HCT116 (cell line): ENCODE measurements around the gene MYH7. TPM values are rescaled to one million over a fixed set of nuclear protein-coding genes. Genes with fewer than 3 reads are reported as not detected.

Source experiments
- ATAC-seq: fragments of 200-7000 bp; cut with Tn5 transposase; 2 replicates; pipeline ENCODE4 v1.9.1; 2020; ENCODE audit warnings: mild to moderate bottlenecking, moderate library complexity
- BruUV-seq: library from RNA; stranded (reverse); fragments of 400-500 nt; replicated peaks from 2 replicates; lab custom pipeline; 2021; lab: Mats Ljungman, UMichigan
- CTCF ChIA-PET: fragments of 300-600 bp; sonication (Branson Sonifier 250); formaldehyde crosslinking; loops from one replicate; lab custom pipeline; 2021; ENCODE audit warnings: antibody characterized with exemption; lab: Charles Lee
- POLR2A ChIA-PET: fragments of 300-600, 350-600 bp; sonication (Branson Sonifier 250); formaldehyde crosslinking; loops from one replicate; lab custom pipeline; 2021; ENCODE audit warnings: antibody characterized with exemption; lab: Charles Lee
- RAD21 ChIA-PET, 2 experiments: fragments of 300-600 bp; sonication (Branson Sonifier 250); formaldehyde crosslinking; loops; one replicate each; lab custom pipeline; 2023; ENCODE audit warnings: low total read pairs in 2 of 2; ENCODE audit not compliant: uncharacterized antibody in 2 of 2, unreplicated experiment in 2 of 2, low non-redundant PET in 1 of 2; lab: Charles Lee
- DNase-seq: peaks from one replicate; pipeline ENCODE4 v3.0.0-alpha.2; 2010; ENCODE audit warnings: low read depth, low spot score
- H2AFZ ChIP-seq: fragments of 200-600 bp; shearing (Covaris generic), sonication (generic); 2 replicates; pipeline ENCODE4 v1.6.1; 2017; ENCODE audit warnings: low read depth, mixed run types, mixed read lengths, antibody characterized with exemption, low read length; ENCODE audit not compliant: poor library complexity, severe bottlenecking
- H3K27ac ChIP-seq: 2 replicates; pipeline ENCODE4 v1.5.1; 2012; ENCODE audit warnings: low read depth, low read length
- H3K27me3 ChIP-seq: fragments of 200-600 bp; sonication (generic); 2 replicates; pipeline ENCODE4 v1.6.1; 2016; ENCODE audit warnings: mixed run types, low read length, mixed read lengths; ENCODE audit not compliant: insufficient read depth
- H3K36me3 ChIP-seq, 2 experiments: fragments of 200-500 bp in 1 of 2; fragments of 200-600 bp in 1 of 2; sonication (Bioruptor generic) in 1 of 2; sonication (generic) in 1 of 2; 2 replicates each; pipeline versions ENCODE4 v1.5.1 to v1.6.1; 2014 to 2016; ENCODE audit warnings: low read length in 2 of 2, inconsistent platforms in 1 of 2, mixed read lengths in 1 of 2, mixed run types in 1 of 2; ENCODE audit not compliant: insufficient read depth in 2 of 2, control insufficient read depth in 1 of 2
- H3K4me1 ChIP-seq, 2 experiments: fragments of 200-600 bp in 1 of 2; sonication (generic) in 1 of 2; 2 replicates each; pipeline versions ENCODE4 v1.5.1 to v1.6.1; 2012 to 2017; ENCODE audit warnings: low read length in 2 of 2, inconsistent platforms in 1 of 2, mild to moderate bottlenecking in 1 of 2, mixed read lengths in 1 of 2, mixed run types in 1 of 2, moderate library complexity in 1 of 2; ENCODE audit not compliant: insufficient read depth in 2 of 2, control insufficient read depth in 1 of 2
- H3K4me2 ChIP-seq: fragments of 200-600 bp; sonication (generic); 2 replicates; pipeline ENCODE4 v1.6.1; 2017; ENCODE audit warnings: mixed run types, low read length, mixed read lengths
- H3K4me3 ChIP-seq, 2 experiments: fragments of 200-600 bp in 1 of 2; sonication (generic) in 1 of 2; replicated peaks in 1 of 2; 2 replicates each; pipeline ENCODE4 v1.5.1; 2011 to 2016; ENCODE audit warnings: low read length in 2 of 2, control low read depth in 1 of 2, low read depth in 1 of 2, mild to moderate bottlenecking in 1 of 2, mixed read lengths in 1 of 2, mixed run types in 1 of 2
- H3K79me2 ChIP-seq: fragments of 200-600 bp; sonication (generic); 2 replicates; pipeline ENCODE4 v1.6.1; 2017; ENCODE audit warnings: mild to moderate bottlenecking, mixed run types, low read length, moderate library complexity, mixed read lengths; ENCODE audit not compliant: insufficient read depth
- H3K9ac ChIP-seq: fragments of 200-600 bp; sonication (generic); 2 replicates; pipeline ENCODE4 v1.6.1; 2016; ENCODE audit warnings: low read length, mixed read lengths
- H3K9me2 ChIP-seq: fragments of 200-600 bp; sonication (generic), shearing (Covaris generic); 2 replicates; pipeline ENCODE4 v1.6.1; 2017; ENCODE audit warnings: mixed run types, mild to moderate bottlenecking, moderate library complexity; ENCODE audit not compliant: insufficient read depth
- H3K9me3 ChIP-seq, 2 experiments: fragments of 200-500 bp in 1 of 2; fragments of 200-600 bp in 1 of 2; sonication (Bioruptor generic) in 1 of 2; sonication (generic) in 1 of 2; 2 replicates each; pipeline ENCODE4 v1.6.1; 2014 to 2017; ENCODE audit warnings: low read length in 2 of 2, mixed read lengths in 2 of 2, inconsistent platforms in 1 of 2, low read depth in 1 of 2, mild to moderate bottlenecking in 1 of 2, mixed run types in 1 of 2, moderate library complexity in 1 of 2; ENCODE audit not compliant: control insufficient read depth in 1 of 2, insufficient read depth in 1 of 2
- H4K20me1 ChIP-seq: fragments of 200-600 bp; sonication (generic), shearing (Covaris generic); 2 replicates; pipeline ENCODE4 v1.6.1; 2017; ENCODE audit warnings: mixed run types, mild to moderate bottlenecking, moderate library complexity; ENCODE audit not compliant: insufficient read depth
- CBX3 ChIP-seq: IDR thresholded peaks from 2 replicates; pipeline ENCODE4 v1.6.1; 2012; ENCODE audit warnings: low read depth
- ELF1 ChIP-seq: IDR thresholded peaks from 2 replicates; pipeline ENCODE4 v1.6.1; 2012; ENCODE audit warnings: low read depth, borderline replicate concordance
- EZH2phosphoT487 ChIP-seq: fragments of 200-600 bp; IDR thresholded peaks from 2 replicates; pipeline ENCODE4 v1.6.1; 2018; ENCODE audit warnings: antibody characterized with exemption, borderline replicate concordance
- FOSL1 ChIP-seq: IDR thresholded peaks from 2 replicates; pipeline ENCODE4 v1.6.1; 2012; ENCODE audit warnings: low read depth
- POLR2A ChIP-seq: IDR thresholded peaks from 2 replicates; pipeline ENCODE4 v1.7.0; 2011; ENCODE audit warnings: borderline replicate concordance; ENCODE audit not compliant: insufficient read depth, insufficient read length; ENCODE audit errors: extremely low read depth
- POLR2AphosphoS5 ChIP-seq: IDR thresholded peaks from 2 replicates; pipeline ENCODE4 v1.6.1; 2011; ENCODE audit warnings: mild to moderate bottlenecking, low read depth, low read length, moderate library complexity
- RAD21 ChIP-seq: IDR thresholded peaks from 2 replicates; pipeline ENCODE4 v1.6.1; 2012; ENCODE audit warnings: low read depth, mild to moderate bottlenecking
- SP1 ChIP-seq: IDR thresholded peaks from 2 replicates; pipeline ENCODE4 v1.6.1; 2012; ENCODE audit warnings: low read depth
- SRF ChIP-seq: IDR thresholded peaks from 2 replicates; pipeline ENCODE4 v1.6.1; 2012; ENCODE audit warnings: low read depth
- TCF7L2 ChIP-seq: IDR thresholded peaks from 2 replicates; pipeline ENCODE4 v1.7.0; 2011; ENCODE audit warnings: borderline replicate concordance, inconsistent platforms; ENCODE audit not compliant: insufficient read depth, insufficient read length; ENCODE audit errors: extremely low read depth
- YY1 ChIP-seq: IDR thresholded peaks from 2 replicates; pipeline ENCODE4 v1.6.1; 2011; ENCODE audit warnings: low read length, low read depth, moderate library complexity, mild to moderate bottlenecking; ENCODE audit not compliant: insufficient replicate concordance; ENCODE audit errors: extremely low read depth
- ZNF274 ChIP-seq: fragments of 200-500 bp; sonication (Bioruptor generic); IDR thresholded peaks from 2 replicates; pipeline ENCODE4 v1.6.1; 2014; ENCODE audit warnings: mild to moderate bottlenecking, low read depth, low read length, inconsistent platforms
- intact Hi-C: fragments of 100-400 bp; cut with micrococcal nuclease; formaldehyde crosslinking; loops from 2 replicates; pipeline ENCODE4 v1.10.0; 2022
- total RNA-seq: library from RNA; stranded (reverse); gene quantifications from one replicate; pipeline ENCODE4 v1.2.1, GENCODE V29; 2021; ENCODE audit not compliant: unreplicated experiment
- TF ChIP-seq, protein P1 (sequence below): IDR thresholded peaks from 2 replicates; pipeline ENCODE4 v1.6.1; 2012
- TF ChIP-seq, protein P2 (sequence below), 3 experiments: fragments of 200-600 bp in 1 of 3; sonication (generic) in 1 of 3; IDR thresholded peaks in 2 of 3; conservative IDR thresholded peaks in 1 of 3; 2 replicates each; pipeline ENCODE4 v1.5.1; 2012 to 2017; ENCODE audit warnings: low read depth in 2 of 3, low read length in 2 of 3, antibody characterized with exemption in 1 of 3, borderline replicate concordance in 1 of 3, control low read depth in 1 of 3, mild to moderate bottlenecking in 1 of 3, mixed read lengths in 1 of 3, mixed run types in 1 of 3, moderate library complexity in 1 of 3; ENCODE audit not compliant: insufficient read depth in 1 of 3
- TF ChIP-seq, protein P3 (sequence below): IDR thresholded peaks from 2 replicates; pipeline ENCODE4 v1.6.1; 2011; ENCODE audit warnings: mild to moderate bottlenecking, low read length, moderate library complexity; ENCODE audit not compliant: insufficient replicate concordance; ENCODE audit errors: extremely low read depth

The MYH7 gene
- total RNA-seq, 1 experiment from 2014 or later = not detected

GRCh38 chr14:23405516-23406025 is 29.9 kb downstream of the MYH7 start:
- no peak for DNase-seq
- ChIA-PET RAD21 (no interaction called here), POLR2A (no interaction called here), CTCF (no interaction called here)
- Histone ChIP-seq H3K9ac (no peak overlapping the region), H2AFZ (no peak overlapping the region), H3K36me3 (no peaks in the 10 kb centered on the region), H4K20me1 (no peaks in the 10 kb centered on the region), H3K27me3 (peaks cover 26% of the 10 kb centered on the region; the same call in 1 of the 2 replicates), H3K79me2 (no peaks in the 10 kb centered on the region), H3K27ac (no peak overlapping the region), H3K4me2 (no peak overlapping the region), H3K9me3 (no peaks in the 10 kb centered on the region), H3K4me3 (no peak overlapping the region), H3K9me2 (no peaks in the 10 kb centered on the region), H3K4me1 (no peaks in the 10 kb centered on the region)
- no peak for ATAC-seq
- no peak for TF ChIP-seq EZH2phosphoT487
- intact Hi-C loops = no loop called here
- BruUV-seq = no TSS peak

GRCh38 chr14:23405096-23405495 is 30.4 kb downstream of the MYH7 start:
- H3K4me1 ChIP-seq = no peaks in the 10 kb centered on the region
- H3K27me3 ChIP-seq = peaks cover 26% of the 10 kb centered on the region; the same call in 1 of the 2 replicates
- POLR2A ChIA-PET = no interaction called here
- no peaks in the 10 kb centered on the region for H3K9me2 ChIP-seq
- DNase-seq = no peak
- H3K36me3 ChIP-seq = no peaks in the 10 kb centered on the region
- BruUV-seq = no TSS peak
- H3K4me2 ChIP-seq = no peak overlapping the region
- no peak overlapping the region for H2AFZ ChIP-seq
- no peaks in the 10 kb centered on the region for H3K9me3 ChIP-seq
- no peak overlapping the region for H3K27ac ChIP-seq
- RAD21 ChIA-PET = no interaction called here
- H3K79me2 ChIP-seq = no peaks in the 10 kb centered on the region
- H4K20me1 ChIP-seq = no peaks in the 10 kb centered on the region
- H3K9ac ChIP-seq = no peak overlapping the region
- no peak overlapping the region for H3K4me3 ChIP-seq
- no peak for ATAC-seq
- intact Hi-C loops = no loop called here
- CTCF ChIA-PET = no interaction called here
- TF ChIP-seq, protein P1, sequence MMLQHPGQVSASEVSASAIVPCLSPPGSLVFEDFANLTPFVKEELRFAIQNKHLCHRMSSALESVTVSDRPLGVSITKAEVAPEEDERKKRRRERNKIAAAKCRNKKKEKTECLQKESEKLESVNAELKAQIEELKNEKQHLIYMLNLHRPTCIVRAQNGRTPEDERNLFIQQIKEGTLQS = no peak
- no peak for TF ChIP-seq ZNF274
- TF ChIP-seq SRF = no peak
- no peak for TF ChIP-seq POLR2A
- no peak for TF ChIP-seq POLR2AphosphoS5
- no peak for TF ChIP-seq FOSL1
- TF ChIP-seq, protein P2, sequence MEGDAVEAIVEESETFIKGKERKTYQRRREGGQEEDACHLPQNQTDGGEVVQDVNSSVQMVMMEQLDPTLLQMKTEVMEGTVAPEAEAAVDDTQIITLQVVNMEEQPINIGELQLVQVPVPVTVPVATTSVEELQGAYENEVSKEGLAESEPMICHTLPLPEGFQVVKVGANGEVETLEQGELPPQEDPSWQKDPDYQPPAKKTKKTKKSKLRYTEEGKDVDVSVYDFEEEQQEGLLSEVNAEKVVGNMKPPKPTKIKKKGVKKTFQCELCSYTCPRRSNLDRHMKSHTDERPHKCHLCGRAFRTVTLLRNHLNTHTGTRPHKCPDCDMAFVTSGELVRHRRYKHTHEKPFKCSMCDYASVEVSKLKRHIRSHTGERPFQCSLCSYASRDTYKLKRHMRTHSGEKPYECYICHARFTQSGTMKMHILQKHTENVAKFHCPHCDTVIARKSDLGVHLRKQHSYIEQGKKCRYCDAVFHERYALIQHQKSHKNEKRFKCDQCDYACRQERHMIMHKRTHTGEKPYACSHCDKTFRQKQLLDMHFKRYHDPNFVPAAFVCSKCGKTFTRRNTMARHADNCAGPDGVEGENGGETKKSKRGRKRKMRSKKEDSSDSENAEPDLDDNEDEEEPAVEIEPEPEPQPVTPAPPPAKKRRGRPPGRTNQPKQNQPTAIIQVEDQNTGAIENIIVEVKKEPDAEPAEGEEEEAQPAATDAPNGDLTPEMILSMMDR (IDR thresholded peaks at IDR 0.05 in 2 of 3, conservative IDR thresholded peaks at IDR 0.05 in 1 of 3; ENCODE audit: borderline replicate concordance in 1 of 3, insufficient read depth in 1 of 3, low read depth in 2 of 3, low read length in 2 of 3) = no peak
- TF ChIP-seq CBX3 = no peak
- TF ChIP-seq ELF1 = no peak
- no peak for TF ChIP-seq SP1
- TF ChIP-seq YY1 = no peak
- TF ChIP-seq, protein P3, sequence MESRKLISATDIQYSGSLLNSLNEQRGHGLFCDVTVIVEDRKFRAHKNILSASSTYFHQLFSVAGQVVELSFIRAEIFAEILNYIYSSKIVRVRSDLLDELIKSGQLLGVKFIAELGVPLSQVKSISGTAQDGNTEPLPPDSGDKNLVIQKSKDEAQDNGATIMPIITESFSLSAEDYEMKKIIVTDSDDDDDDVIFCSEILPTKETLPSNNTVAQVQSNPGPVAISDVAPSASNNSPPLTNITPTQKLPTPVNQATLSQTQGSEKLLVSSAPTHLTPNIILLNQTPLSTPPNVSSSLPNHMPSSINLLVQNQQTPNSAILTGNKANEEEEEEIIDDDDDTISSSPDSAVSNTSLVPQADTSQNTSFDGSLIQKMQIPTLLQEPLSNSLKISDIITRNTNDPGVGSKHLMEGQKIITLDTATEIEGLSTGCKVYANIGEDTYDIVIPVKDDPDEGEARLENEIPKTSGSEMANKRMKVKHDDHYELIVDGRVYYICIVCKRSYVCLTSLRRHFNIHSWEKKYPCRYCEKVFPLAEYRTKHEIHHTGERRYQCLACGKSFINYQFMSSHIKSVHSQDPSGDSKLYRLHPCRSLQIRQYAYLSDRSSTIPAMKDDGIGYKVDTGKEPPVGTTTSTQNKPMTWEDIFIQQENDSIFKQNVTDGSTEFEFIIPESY = no peak
- no peak for TF ChIP-seq RAD21
- TF ChIP-seq TCF7L2 = no peak
